HepG2 (cell line): ENCODE measurements around the gene WDR18. TPM values are rescaled to one million over a fixed set of nuclear protein-coding genes. Genes with fewer than 3 reads are reported as not detected.

Experiments used
- ASH2L ChIP-seq: fragments of 300-600, 200-600 bp; sonication (generic); IDR thresholded peaks from 2 replicates; pipeline ENCODE4 v1.7.0; 2017; ENCODE audit warnings: low read depth, mild to moderate bottlenecking, moderate library complexity, mixed read lengths, low read length; ENCODE audit not compliant: insufficient read length
- CBFB ChIP-seq: sonication (generic); formaldehyde crosslinking; IDR thresholded peaks from 2 replicates; pipeline ENCODE4 v1.4.0; 2020; ENCODE audit warnings: missing genetic modification reagents
- GPN1 ChIP-seq: sonication (generic); formaldehyde crosslinking; IDR thresholded peaks from 2 replicates; pipeline ENCODE4 v1.5.1; 2020; ENCODE audit warnings: missing genetic modification reagents, borderline replicate concordance
- MXD3 ChIP-seq: IDR thresholded peaks from 2 replicates; pipeline ENCODE4 v1.6.1; 2016; ENCODE audit warnings: mild to moderate bottlenecking, missing biosample characterization, missing genetic modification reagents
- MZF1 ChIP-seq: sonication (generic); formaldehyde crosslinking; IDR thresholded peaks from 2 replicates; pipeline ENCODE4 v1.8.1; 2023; ENCODE audit warnings: mild to moderate bottlenecking, missing genetic modification reagents, borderline replicate concordance
- PHF8 ChIP-seq: sonication (generic); formaldehyde crosslinking; IDR thresholded peaks from 2 replicates; pipeline ENCODE4 v1.5.0; 2020; ENCODE audit warnings: missing genetic modification reagents
- PRDM10 ChIP-seq: sonication (generic); formaldehyde crosslinking; IDR thresholded peaks from 2 replicates; pipeline ENCODE4 v1.4.0; 2020; ENCODE audit warnings: low read depth, missing genetic modification reagents
- RARA ChIP-seq: IDR thresholded peaks from 2 replicates; pipeline ENCODE4 v1.6.1; 2016; ENCODE audit warnings: missing genetic modification reagents, missing compliant biosample characterization
- TEAD2 ChIP-seq: sonication (generic); formaldehyde crosslinking; IDR thresholded peaks from 2 replicates; pipeline ENCODE4 v1.9.0; 2021; ENCODE audit warnings: missing genetic modification reagents
- YEATS4 ChIP-seq: sonication (generic); formaldehyde crosslinking; IDR thresholded peaks from 2 replicates; pipeline ENCODE4 v1.4.0; 2020; ENCODE audit warnings: missing genetic modification reagents, borderline replicate concordance
- ZC3H13 ChIP-seq: sonication (generic); formaldehyde crosslinking; IDR thresholded peaks from 2 replicates; pipeline ENCODE4 v1.8.1; 2023; ENCODE audit warnings: mild to moderate bottlenecking, missing genetic modification reagents, moderate library complexity
- ZFP37 ChIP-seq: sonication (generic); formaldehyde crosslinking; IDR thresholded peaks from 2 replicates; pipeline ENCODE4 v1.4.0; 2020; ENCODE audit warnings: missing genetic modification reagents, borderline replicate concordance
- ZFP62 ChIP-seq: sonication (generic); formaldehyde crosslinking; IDR thresholded peaks from 2 replicates; pipeline ENCODE4 v1.4.0; 2020; ENCODE audit warnings: missing genetic modification reagents
- ZNF12 ChIP-seq: sonication (generic); formaldehyde crosslinking; IDR thresholded peaks from 2 replicates; pipeline ENCODE4 v1.5.0; 2020; ENCODE audit warnings: missing genetic modification reagents
- ZNF225 ChIP-seq: sonication (generic); formaldehyde crosslinking; IDR thresholded peaks from 2 replicates; pipeline ENCODE4 v1.4.0; 2020; ENCODE audit warnings: mild to moderate bottlenecking, missing genetic modification reagents
- ZNF230 ChIP-seq: sonication (generic); formaldehyde crosslinking; IDR thresholded peaks from 2 replicates; pipeline ENCODE4 v1.4.0; 2020; ENCODE audit warnings: mild to moderate bottlenecking, missing genetic modification reagents
- ZNF580 ChIP-seq: IDR thresholded peaks from 2 replicates; pipeline ENCODE4 v1.6.1; 2016; ENCODE audit warnings: low read depth, borderline replicate concordance
- ZNF614 ChIP-seq: IDR thresholded peaks from 2 replicates; pipeline ENCODE4 v1.6.1; 2018; ENCODE audit warnings: missing biosample characterization, missing genetic modification reagents, inconsistent platforms, borderline replicate concordance
- ZSCAN25 ChIP-seq: sonication (generic); formaldehyde crosslinking; IDR thresholded peaks from 2 replicates; pipeline ENCODE4 v1.8.0; 2022; ENCODE audit warnings: mild to moderate bottlenecking, missing genetic modification reagents
- ZSCAN29 ChIP-seq: sonication (generic); formaldehyde crosslinking; conservative IDR thresholded peaks from 2 replicates; pipeline ENCODE4 v1.4.0; 2020; ENCODE audit warnings: mild to moderate bottlenecking, missing genetic modification reagents
- polyA plus RNA-seq, 8 experiments: library from polyadenylated mRNA; depleted of rRNA in 3 of 8; stranded (reverse) in 7 of 8; unstranded in 1 of 8; fragments of >200 nt; fragmentation: Illumina TruSeq in 4 of 8; extraction: Trizol in 4 of 8; gene quantifications; 2 replicates each; pipeline versions ENCODE4 v1.2.1 to v1.2.3, GENCODE V29; 2011 to 2016; ENCODE audit warnings: low read depth in 4 of 8, missing spikeins in 1 of 8, mixed read lengths in 1 of 8; ENCODE audit not compliant: insufficient read depth in 1 of 8
- total RNA-seq, 5 experiments: library from RNA; depleted of rRNA; stranded (reverse); fragments of >200 nt; fragmentation: Illumina TruSeq; extraction: Trizol; gene quantifications; 2 replicates each; pipeline ENCODE4 v1.2.3, GENCODE V29; 2016; ENCODE audit warnings: low read depth in 1 of 5
- TF ChIP-seq, protein P1 (sequence below): sonication (generic); formaldehyde crosslinking; IDR thresholded peaks from 2 replicates; pipeline ENCODE4 v1.5.0; 2020; ENCODE audit warnings: missing genetic modification reagents, mild to moderate bottlenecking, borderline replicate concordance
- TF ChIP-seq, protein P2 (sequence below): sonication (generic); formaldehyde crosslinking; IDR thresholded peaks from 2 replicates; pipeline ENCODE4 v1.4.0; 2020; ENCODE audit warnings: missing genetic modification reagents, mild to moderate bottlenecking, borderline replicate concordance

The WDR18 gene
- total and polyA plus RNA-seq, 2 of the 13 experiments (the other 11 are each of a cell fraction or from before 2014, with no cell fraction given): 36.4 to 47.6 TPM

DNA sequence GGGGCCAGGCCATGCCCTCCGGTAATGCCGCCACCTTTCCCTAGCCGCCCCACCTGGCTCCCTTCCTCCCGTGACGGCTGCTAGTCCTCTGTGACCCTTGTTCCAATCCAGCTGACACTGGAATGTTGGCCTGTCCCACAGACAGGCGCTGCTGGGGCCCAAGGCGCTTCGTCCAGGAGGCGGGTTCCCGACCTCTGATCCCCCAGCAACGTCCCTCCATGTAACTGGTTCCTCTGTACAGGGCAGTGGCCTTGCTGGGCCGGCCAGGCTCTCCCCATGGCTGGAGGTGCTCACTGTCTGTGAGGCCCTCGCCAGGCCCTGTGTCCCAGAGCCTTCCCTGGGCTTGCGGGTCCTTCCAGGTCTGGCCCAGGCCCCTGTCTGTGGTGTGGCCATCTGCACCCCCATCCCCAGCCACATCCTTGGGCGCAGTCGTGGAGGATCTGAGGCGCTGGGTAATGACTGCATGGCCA, 9.3 kb downstream of the WDR18 start (continued):
- peak; percentile 82 for TF ChIP-seq PRDM10
- TF ChIP-seq ZFP37 (CRISPR knock-in tag): no peak
- no peak for TF ChIP-seq ZNF12 (CRISPR knock-in tag)
- no peak for TF ChIP-seq ZC3H13 (CRISPR knock-in tag)
- 0 out of 2 replicates have a peak, but pooled peaks have one; percentile 22 for TF ChIP-seq ZNF230 (CRISPR knock-in tag)
- TF ChIP-seq GPN1 (CRISPR knock-in tag): no peak
- 0 out of 2 replicates have a peak, but pooled peaks have one; percentile 28 for TF ChIP-seq MXD3
- TF ChIP-seq, protein P1, sequence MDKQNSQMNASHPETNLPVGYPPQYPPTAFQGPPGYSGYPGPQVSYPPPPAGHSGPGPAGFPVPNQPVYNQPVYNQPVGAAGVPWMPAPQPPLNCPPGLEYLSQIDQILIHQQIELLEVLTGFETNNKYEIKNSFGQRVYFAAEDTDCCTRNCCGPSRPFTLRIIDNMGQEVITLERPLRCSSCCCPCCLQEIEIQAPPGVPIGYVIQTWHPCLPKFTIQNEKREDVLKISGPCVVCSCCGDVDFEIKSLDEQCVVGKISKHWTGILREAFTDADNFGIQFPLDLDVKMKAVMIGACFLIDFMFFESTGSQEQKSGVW (CRISPR knock-in tag): no peak
- TF ChIP-seq ZNF580 (CRISPR knock-in tag): peak; percentile 70; the same call in 1 of the 2 replicates
- TF ChIP-seq MZF1 (CRISPR knock-in tag): no peak
- TF ChIP-seq ZFP62 (CRISPR knock-in tag): no peak
- peak; percentile 63; the same call in 1 of the 2 replicates for TF ChIP-seq ZSCAN29
- TF ChIP-seq, protein P2, sequence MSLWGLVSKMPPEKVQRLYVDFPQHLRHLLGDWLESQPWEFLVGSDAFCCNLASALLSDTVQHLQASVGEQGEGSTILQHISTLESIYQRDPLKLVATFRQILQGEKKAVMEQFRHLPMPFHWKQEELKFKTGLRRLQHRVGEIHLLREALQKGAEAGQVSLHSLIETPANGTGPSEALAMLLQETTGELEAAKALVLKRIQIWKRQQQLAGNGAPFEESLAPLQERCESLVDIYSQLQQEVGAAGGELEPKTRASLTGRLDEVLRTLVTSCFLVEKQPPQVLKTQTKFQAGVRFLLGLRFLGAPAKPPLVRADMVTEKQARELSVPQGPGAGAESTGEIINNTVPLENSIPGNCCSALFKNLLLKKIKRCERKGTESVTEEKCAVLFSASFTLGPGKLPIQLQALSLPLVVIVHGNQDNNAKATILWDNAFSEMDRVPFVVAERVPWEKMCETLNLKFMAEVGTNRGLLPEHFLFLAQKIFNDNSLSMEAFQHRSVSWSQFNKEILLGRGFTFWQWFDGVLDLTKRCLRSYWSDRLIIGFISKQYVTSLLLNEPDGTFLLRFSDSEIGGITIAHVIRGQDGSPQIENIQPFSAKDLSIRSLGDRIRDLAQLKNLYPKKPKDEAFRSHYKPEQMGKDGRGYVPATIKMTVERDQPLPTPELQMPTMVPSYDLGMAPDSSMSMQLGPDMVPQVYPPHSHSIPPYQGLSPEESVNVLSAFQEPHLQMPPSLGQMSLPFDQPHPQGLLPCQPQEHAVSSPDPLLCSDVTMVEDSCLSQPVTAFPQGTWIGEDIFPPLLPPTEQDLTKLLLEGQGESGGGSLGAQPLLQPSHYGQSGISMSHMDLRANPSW (CRISPR knock-in tag): no peak
- TF ChIP-seq ZSCAN25: peak; percentile 55; the same call in 1 of the 2 replicates
- peak; percentile 45; the same call in 1 of the 2 replicates for TF ChIP-seq RARA (CRISPR knock-in tag)
- TF ChIP-seq ZNF225: no peak; the same call in 1 of the 2 replicates
- TF ChIP-seq ZNF614 (CRISPR knock-in tag): 0 out of 2 replicates have a peak, but pooled peaks have one; percentile 50
- TF ChIP-seq YEATS4 (CRISPR knock-in tag): peak; percentile 25; the same call in 1 of the 2 replicates
- TF ChIP-seq PHF8: no peak
- TF ChIP-seq TEAD2 (CRISPR knock-in tag): no peak
- TF ChIP-seq CBFB (CRISPR knock-in tag): peak; percentile 42; the same call in 1 of the 2 replicates
- TF ChIP-seq ASH2L: peak; percentile 29
